Activated CD4-positive, CD25-positive, alpha-beta regulatory T cell treated with anti-CD3 and anti-CD28 coated beads, Interleukin-2, amount 50 U/mL, for 24 hours (primary cell): ENCODE measurements around the gene ZNF358.
"Not testable (repeated sequence)": the region's sequence is repeated elsewhere in the genome, so short reads cannot be mapped to it uniquely, and the experiment has no call there.

Source experiments
- ATAC-seq, 2 donors: fragments of 150-1000 bp; cut with Tn5 transposase; one replicate each; pipeline ENCODE4 v1.10.0; 2021; ENCODE audit warnings: mild to moderate bottlenecking in 1 of 2, moderate library complexity in 1 of 2

Gene ZNF358

GRCh38 chr19:7535998-7536695, 20.2 kb downstream of the ZNF358 start:
- ATAC-seq: no peak

GRCh38 chr19:7538990-7539389, 23.1 kb downstream of the ZNF358 start:
- not testable (repeated sequence) for ATAC-seq

- no peak for ATAC-seq
These were observed 24.0 kb downstream of the ZNF358 start for GRCh38 chr19:7539827-7540425.

- peak; percentile 47 to 51 for ATAC-seq
These were observed 25.0 kb downstream of the ZNF358 start for GRCh38 chr19:7540761-7541474.

- no peak for ATAC-seq
These were observed 25.5 kb downstream of the ZNF358 start for GRCh38 chr19:7541475-7541824.

- ATAC-seq: no peak
These were observed 26.0 kb downstream of the ZNF358 start for GRCh38 chr19:7541828-7542443.

- ATAC-seq: no peak
These were observed 26.8 kb downstream of the ZNF358 start for GRCh38 chr19:7542556-7543348.

GRCh38 chr19:7544626-7545025, 28.7 kb downstream of the ZNF358 start:
- ATAC-seq: no peak

- no peak for ATAC-seq
These were observed 29.4 kb downstream of the ZNF358 start for GRCh38 chr19:7545300-7545699.

GRCh38 chr19:7545904-7546303, 30.0 kb downstream of the ZNF358 start:
- peak; percentile 26 to 34 for ATAC-seq

- ATAC-seq: no peak
These were observed 31.3 kb downstream of the ZNF358 start for GRCh38 chr19:7547159-7547558.

GRCh38 chr19:7549429-7550148, 33.7 kb downstream of the ZNF358 start:
- no peak for ATAC-seq

GRCh38 chr19:7550169-7550770, 34.4 kb downstream of the ZNF358 start:
- no peak for ATAC-seq

GRCh38 chr19:7550987-7551761, 35.3 kb downstream of the ZNF358 start:
- peak; percentile 20 to 58 for ATAC-seq

- no peak for ATAC-seq
These were observed 36.9 kb downstream of the ZNF358 start for GRCh38 chr19:7552781-7553180.

- ATAC-seq: no peak
These were observed 38.7 kb downstream of the ZNF358 start for GRCh38 chr19:7554565-7554964.

- ATAC-seq: no peak
These were observed 39.3 kb downstream of the ZNF358 start for GRCh38 chr19:7554990-7555864.

GRCh38 chr19:7556696-7557315, 40.9 kb downstream of the ZNF358 start:
- no peak for ATAC-seq

GRCh38 chr19:7558667-7559066, 42.8 kb downstream of the ZNF358 start:
- ATAC-seq: no peak
